Jurkat, Clone E6-1 (cell line): ENCODE results near the gene ZNF384. TPM values are rescaled to one million over a fixed set of nuclear protein-coding genes. Genes with fewer than 3 reads are reported as not detected.
"Not testable (repeated sequence)": the region's sequence is repeated elsewhere in the genome, so short reads cannot be mapped to it uniquely, and the experiment has no call there.

Source experiments
- DNase-seq: peaks from one replicate; pipeline ENCODE4 v3.0.0-alpha.2; 2011; ENCODE audit warnings: low read depth, low spot score
- H3K4me3 ChIP-seq: 2 replicates; pipeline ENCODE4 v1.5.1; 2011; ENCODE audit warnings: mild to moderate bottlenecking, low read length, control low read depth, moderate library complexity
- polyA plus RNA-seq: library from polyadenylated mRNA; unstranded; fragments of >200 nt; gene quantifications from one replicate; pipeline ENCODE4 v1.2.1, GENCODE V29; 2012; ENCODE audit warnings: missing spikeins; ENCODE audit not compliant: insufficient read length, insufficient read depth

ZNF384 gene
- polyA plus RNA-seq: 72.9 TPM

- H3K4me3 ChIP-seq: peak within 1 kb of the TSS; percentile 97
- peak; percentile 99 for DNase-seq
These were observed at the start of gene ZNF384 for GRCh38 chr12:6688999-6689882. TSS of gene ZNF384 (minus strand) at chr12:6689375. CDS start at chr12:6679520, 9,855 bp downstream.

- H3K4me3 ChIP-seq: no peak overlapping the region
- DNase-seq: no peak
These were observed 47.6 kb upstream of the ZNF384 start for GRCh38 chr12:6736754-6737153.

- no peak overlapping the region for H3K4me3 ChIP-seq
- no peak for DNase-seq
These were observed 46.4 kb upstream of the ZNF384 start for GRCh38 chr12:6735448-6736191.

GRCh38 chr12:6734506-6735387, 45.6 kb upstream of the ZNF384 start:
- H3K4me3 ChIP-seq: no peak overlapping the region
- no peak for DNase-seq

- DNase-seq: no peak
These were observed 41.0 kb upstream of the ZNF384 start for GRCh38 chr12:6730169-6730568.

GRCh38 chr12:6729186-6729585, 40.0 kb upstream of the ZNF384 start:
- no peak for DNase-seq
- H3K4me3 ChIP-seq: no peak overlapping the region

More at GRCh38 chr12:6730169-6730568, 41.0 kb upstream of the ZNF384 start:
- H3K4me3 ChIP-seq: no peak overlapping the region

GRCh38 chr12:6725350-6725749, 36.2 kb upstream of the ZNF384 start:
- no peak overlapping the region for H3K4me3 ChIP-seq
- no peak for DNase-seq

- peak overlapping the region; percentile 89 for H3K4me3 ChIP-seq
- DNase-seq: peak; percentile 8
These were observed 35.2 kb upstream of the ZNF384 start for GRCh38 chr12:6724409-6724797.

GRCh38 chr12:6723607-6724408, 34.6 kb upstream of the ZNF384 start, which contains the start of gene COPS7A:
TSS of gene COPS7A (plus strand) at chr12:6724046. CDS start at chr12:6724657, 611 bp downstream.
- DNase-seq: peak; percentile 99
- H3K4me3 ChIP-seq: peak within 1 kb of the TSS; percentile 89

- peak overlapping the region; percentile 89 for H3K4me3 ChIP-seq
- DNase-seq: no peak
These were observed 33.7 kb upstream of the ZNF384 start for GRCh38 chr12:6722863-6723262.

GRCh38 chr12:6716874-6717437, 27.8 kb upstream of the ZNF384 start:
- DNase-seq: no peak
- H3K4me3 ChIP-seq: no peak overlapping the region

- H3K4me3 ChIP-seq, DNase-seq: not testable (repeated sequence)
These were observed 27.1 kb upstream of the ZNF384 start for GRCh38 chr12:6716031-6716873.

- no peak overlapping the region for H3K4me3 ChIP-seq
- peak; percentile 48 for DNase-seq
These were observed 19.8 kb upstream of the ZNF384 start for GRCh38 chr12:6708960-6709394.

- H3K4me3 ChIP-seq, DNase-seq: not testable (repeated sequence)
These were observed 19.2 kb upstream of the ZNF384 start for GRCh38 chr12:6708351-6708750.

- no peak for DNase-seq
- no peak overlapping the region for H3K4me3 ChIP-seq
These were observed 14.5 kb upstream of the ZNF384 start for GRCh38 chr12:6703631-6704030.

- no peak for DNase-seq
- peak overlapping the region; percentile 33 for H3K4me3 ChIP-seq
These were observed 12.0 kb upstream of the ZNF384 start for GRCh38 chr12:6701078-6701768.
